Smooth muscle cell (in vitro differentiated cells): ENCODE results near the gene MUCL3. TPM values are rescaled to one million over a fixed set of nuclear protein-coding genes. Genes with fewer than 3 reads are reported as not detected.

Source experiments
- DNase-seq: peaks from one replicate; lab custom pipeline; 2025; ENCODE audit not compliant: unreplicated experiment; lab: John Stamatoyannopoulos, UW
- H2AFZ ChIP-seq: fragments of 200-600 bp; sonication (generic); 2 replicates; pipeline ENCODE4 v1.6.0; 2016; ENCODE audit warnings: antibody characterized with exemption, low read depth, mild to moderate bottlenecking
- H3F3A ChIP-seq: fragments of 200-600 bp; sonication (generic); 2 replicates; pipeline ENCODE4 v1.6.0; 2017; ENCODE audit warnings: antibody characterized with exemption, low read depth
- H3K27ac ChIP-seq: fragments of 200-600 bp; sonication (generic); 2 replicates; pipeline ENCODE4 v1.5.1; 2016; ENCODE audit warnings: low read depth, mild to moderate bottlenecking
- H3K27me3 ChIP-seq: fragments of 200-600 bp; sonication (generic); 2 replicates; pipeline ENCODE4 v1.6.1; 2016; ENCODE audit warnings: low read depth, mild to moderate bottlenecking
- H3K36me3 ChIP-seq: fragments of 200-600 bp; sonication (generic); 2 replicates; pipeline ENCODE4 v1.5.1; 2016; ENCODE audit warnings: low read depth
- H3K4me1 ChIP-seq: fragments of 200-600 bp; sonication (generic); 2 replicates; pipeline ENCODE4 v1.5.1; 2016; ENCODE audit warnings: low read depth
- H3K4me2 ChIP-seq: fragments of 200-600 bp; sonication (generic); 2 replicates; pipeline ENCODE4 v1.6.0; 2016; ENCODE audit warnings: mild to moderate bottlenecking
- H3K4me3 ChIP-seq: fragments of 200-600 bp; sonication (generic); 2 replicates; pipeline ENCODE4 v1.5.1; 2016; ENCODE audit warnings: mild to moderate bottlenecking
- H3K79me2 ChIP-seq: fragments of 200-600 bp; sonication (generic); 2 replicates; pipeline ENCODE4 v1.6.0; 2016; ENCODE audit warnings: low read depth, mild to moderate bottlenecking
- H3K9ac ChIP-seq: fragments of 200-600 bp; sonication (generic); 2 replicates; pipeline ENCODE4 v1.6.0; 2016; ENCODE audit warnings: low read depth
- H3K9me3 ChIP-seq: fragments of 200-600 bp; sonication (generic); replicated peaks from 2 replicates; pipeline ENCODE4 v1.5.1; 2016; ENCODE audit warnings: low read depth
- H4K20me1 ChIP-seq: fragments of 200-600 bp; sonication (generic); 2 replicates; pipeline ENCODE4 v1.6.0; 2016; ENCODE audit warnings: low read depth
- CTCF ChIP-seq: fragments of 200-600 bp; sonication (generic); IDR thresholded peaks from 2 replicates; pipeline ENCODE4 v1.5.1; 2017; ENCODE audit warnings: borderline replicate concordance, mild to moderate bottlenecking, antibody characterized with exemption; ENCODE audit not compliant: insufficient read depth, poor library complexity, severe bottlenecking
- WGBS: methylation state at CpG from one replicate; pipeline ENCODE4 v1.1.7; 2016; ENCODE audit warnings: low lambda C conversion rate; 5-methylcytosine and 5-hydroxymethylcytosine counted together
- polyA plus RNA-seq: library from polyadenylated mRNA; unstranded; fragments of >200 nt; fragmentation: Nextera tagmentation; extraction: Ambion mirVana; gene quantifications from 2 replicates; pipeline ENCODE4 v1.2.1, GENCODE V29; 2016
- total RNA-seq: library from RNA; depleted of rRNA; stranded (reverse); fragments of >200 nt; gene quantifications from 2 replicates; pipeline ENCODE4 v1.2.3, GENCODE V29; 2014

MUCL3 gene
- total and polyA plus RNA-seq, 2 experiments from 2014 or later = 0.31 TPM; not detected in 1

DNA sequence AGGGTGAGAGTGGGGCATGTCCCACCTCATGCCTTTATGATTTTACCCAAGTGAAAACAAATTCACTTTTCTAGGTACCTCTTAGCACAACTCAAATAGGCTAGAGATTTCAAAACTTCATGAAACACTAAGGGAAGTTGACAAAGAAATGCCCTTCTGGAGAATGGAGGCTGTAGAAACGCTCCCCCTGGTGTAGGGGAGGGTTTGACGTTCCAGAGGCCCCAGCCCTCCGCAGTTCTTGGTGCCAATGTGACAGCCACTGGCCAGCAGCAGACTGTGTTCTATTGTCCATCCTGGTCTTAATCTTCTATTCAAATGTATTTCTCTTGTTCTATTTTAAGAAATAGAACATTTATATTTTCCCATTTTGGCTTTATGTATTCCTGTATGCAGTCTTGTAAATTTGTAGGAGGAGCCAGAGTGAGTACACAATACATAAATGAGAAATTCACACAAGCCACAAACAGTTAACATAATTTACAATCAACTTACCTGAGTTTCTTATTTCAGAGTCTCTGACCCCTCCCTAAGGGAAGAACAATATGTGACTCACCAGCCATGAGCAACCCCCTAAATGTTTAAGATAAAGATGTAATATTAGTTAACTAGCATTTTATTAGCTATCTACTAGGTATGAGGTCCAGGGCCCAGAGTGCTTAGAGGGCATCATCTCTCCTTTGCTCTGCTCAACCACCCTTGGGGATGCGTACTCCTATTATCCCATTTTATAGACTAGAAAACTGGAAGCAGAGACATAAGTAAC, 33.9 kb downstream of the MUCL3 start:
- H3K27ac ChIP-seq = no peak overlapping the region
- no peaks in the 10 kb centered on the region for H4K20me1 ChIP-seq
- no peaks in the 10 kb centered on the region for H3K36me3 ChIP-seq
- no peaks in the 10 kb centered on the region for H3K9me3 ChIP-seq
- DNase-seq = no peak
- no peaks in the 10 kb centered on the region for H3K4me1 ChIP-seq
- no peak overlapping the region for H3K4me3 ChIP-seq
- no peaks in the 10 kb centered on the region for H3K27me3 ChIP-seq
- no peak overlapping the region for H3K9ac ChIP-seq
- no peaks in the 10 kb centered on the region for H3K79me2 ChIP-seq
- H3K4me2 ChIP-seq = no peak overlapping the region
- WGBS = 49% methylated on average over 4 of the region's 4 CpGs
- no peaks in the 10 kb centered on the region for H3F3A ChIP-seq
- no peak for TF ChIP-seq CTCF
- H2AFZ ChIP-seq = no peak overlapping the region

GRCh38 chr6:30979141-30979540, 38.4 kb downstream of the MUCL3 start:
- Histone ChIP-seq H3K79me2 (no peaks in the 10 kb centered on the region), H4K20me1 (no peaks in the 10 kb centered on the region), H3K9ac (no peak overlapping the region), H3K36me3 (no peaks in the 10 kb centered on the region), H3K27me3 (no peaks in the 10 kb centered on the region), H3K27ac (no peak overlapping the region), H3K9me3 (no peaks in the 10 kb centered on the region), H3K4me3 (no peak overlapping the region), H3F3A (peaks cover 11% of the 10 kb centered on the region), H3K4me2 (no peak overlapping the region), H3K4me1 (peaks cover 8% of the 10 kb centered on the region), H2AFZ (no peak overlapping the region)
- WGBS = 60% methylated on average over 1 of the region's 1 CpG
- no peak for TF ChIP-seq CTCF
- DNase-seq = no peak

- no peak for DNase-seq
- 88% methylated on average over 4 of the region's 4 CpGs for WGBS
- no peak for TF ChIP-seq CTCF
- H3K27me3 ChIP-seq = no peaks in the 10 kb centered on the region
- no peak overlapping the region for H3K4me2 ChIP-seq
- peaks cover 8% of the 10 kb centered on the region for H3K4me1 ChIP-seq
- no peaks in the 10 kb centered on the region for H3K79me2 ChIP-seq
- no peak overlapping the region for H3K9ac ChIP-seq
- no peak overlapping the region for H3K4me3 ChIP-seq
- H4K20me1 ChIP-seq = no peaks in the 10 kb centered on the region
- H3F3A ChIP-seq = peaks cover 11% of the 10 kb centered on the region
- H3K36me3 ChIP-seq = no peaks in the 10 kb centered on the region
- H2AFZ ChIP-seq = no peak overlapping the region
- no peaks in the 10 kb centered on the region for H3K9me3 ChIP-seq
- H3K27ac ChIP-seq = no peak overlapping the region
Observed at GRCh38 chr6:30979690-30980089, 38.9 kb downstream of the MUCL3 start.
